Fibroblast of lung (primary cell): Measurements from ENCODE around the gene IDNK.

Experiments
- CTCF ChIP-seq, 2 donors: IDR thresholded peaks in 1 of 2; conservative IDR thresholded peaks in 1 of 2; 1 replicate in 1 of 2; 2 replicates in 1 of 2; pipeline ENCODE4 v1.5.1; 2011 to 2012; ENCODE audit warnings: low read length in 2 of 2, control low read depth in 1 of 2, inconsistent platforms in 1 of 2, low read depth in 1 of 2, mild to moderate bottlenecking in 1 of 2
- EZH2 ChIP-seq: IDR thresholded peaks from 2 replicates; pipeline ENCODE4 v1.5.1; 2012; ENCODE audit warnings: low read length, control low read depth, mild to moderate bottlenecking; ENCODE audit errors: missing control alignments

GRCh38 chr9:83680233-83680632, 57.3 kb downstream of the IDNK start:
- TF ChIP-seq CTCF (conservative IDR thresholded peaks at IDR 0.05 in 1 of 2, IDR thresholded peaks at IDR 0.05 in 1 of 2; ENCODE audit: low read depth in 1 of 2, low read length in 2 of 2): no peak
- TF ChIP-seq EZH2: no peak
